Measurements from ENCODE around the gene SLC10A2.

Gene SLC10A2

GRCh38 chr13:103046676-103047075 is 19.5 kb downstream of the SLC10A2 start:
- DNase-seq (ENCODE audit: low read depth), result no peak

GRCh38 chr13:103044056-103044455 is 22.2 kb downstream of the SLC10A2 start:
- no peak for DNase-seq (ENCODE audit: low read depth)

GRCh38 chr13:103040006-103040405 is 26.2 kb downstream of the SLC10A2 start:
- DNase-seq (ENCODE audit: low read depth), result no peak

- DNase-seq (ENCODE audit: low read depth), result no peak
Observed at GRCh38 chr13:103039183-103039582, 27.0 kb downstream of the SLC10A2 start.

- no peak for DNase-seq (ENCODE audit: low read depth)
Observed at GRCh38 chr13:103036268-103036667, 29.9 kb downstream of the SLC10A2 start.

- DNase-seq (ENCODE audit: low read depth), result no peak
Observed at GRCh38 chr13:103033999-103034398, 32.2 kb downstream of the SLC10A2 start.

- no peak for DNase-seq (ENCODE audit: low read depth)
Observed at GRCh38 chr13:103031332-103031873, 34.8 kb downstream of the SLC10A2 start.

- DNase-seq (ENCODE audit: low read depth), result no peak
Observed at GRCh38 chr13:103030776-103031175, 35.4 kb downstream of the SLC10A2 start.

- DNase-seq (ENCODE audit: low read depth), result no peak
Observed at GRCh38 chr13:103029798-103030197, 36.4 kb downstream of the SLC10A2 start.

- DNase-seq (ENCODE audit: low read depth), result no peak
Observed at GRCh38 chr13:103022336-103022735, 43.9 kb downstream of the SLC10A2 start.

- no peak for DNase-seq (ENCODE audit: low read depth)
Observed at GRCh38 chr13:103018556-103018955, 47.7 kb downstream of the SLC10A2 start.

- no peak for DNase-seq (ENCODE audit: low read depth)
Observed at GRCh38 chr13:103012646-103013045, 53.6 kb downstream of the SLC10A2 start.

- DNase-seq (ENCODE audit: low read depth), result no peak
Observed at GRCh38 chr13:103009051-103009840, 57.0 kb downstream of the SLC10A2 start.

GRCh38 chr13:103007427-103007762 is 58.8 kb downstream of the SLC10A2 start:
- no peak for DNase-seq (ENCODE audit: low read depth)

GRCh38 chr13:103006641-103007426 is 59.4 kb downstream of the SLC10A2 start:
- no peak for DNase-seq (ENCODE audit: low read depth)

GRCh38 chr13:103004661-103005345 is 61.4 kb downstream of the SLC10A2 start:
- DNase-seq (ENCODE audit: low read depth), result no peak

GRCh38 chr13:103003631-103004030 is 62.6 kb downstream of the SLC10A2 start:
- DNase-seq (ENCODE audit: low read depth), result no peak

- no peak for DNase-seq (ENCODE audit: low read depth)
Observed at GRCh38 chr13:103002279-103002678, 63.9 kb downstream of the SLC10A2 start.

GRCh38 chr13:103000157-103000556 is 66.1 kb downstream of the SLC10A2 start:
- no peak for DNase-seq (ENCODE audit: low read depth)

- DNase-seq (ENCODE audit: low read depth), result no peak
Observed at GRCh38 chr13:102999499-102999898, 66.7 kb downstream of the SLC10A2 start.
